T-helper 2 cell (primary cell): ENCODE data around the gene RPS2.
"Not testable (repeated sequence)": the region's sequence is repeated elsewhere in the genome, so short reads cannot be mapped to it uniquely, and the experiment has no call there.

Experiments used
- DNase-seq, 5 experiments: peaks; one replicate each; pipeline versions ENCODE4 v3.0.0 to v3.0.0-alpha.2; 2012 to 2022

RPS2 gene

GRCh38 chr16:1941162-1942046 lies 23.2 kb downstream of the RPS2 start:
- no peak for DNase-seq

DNA sequence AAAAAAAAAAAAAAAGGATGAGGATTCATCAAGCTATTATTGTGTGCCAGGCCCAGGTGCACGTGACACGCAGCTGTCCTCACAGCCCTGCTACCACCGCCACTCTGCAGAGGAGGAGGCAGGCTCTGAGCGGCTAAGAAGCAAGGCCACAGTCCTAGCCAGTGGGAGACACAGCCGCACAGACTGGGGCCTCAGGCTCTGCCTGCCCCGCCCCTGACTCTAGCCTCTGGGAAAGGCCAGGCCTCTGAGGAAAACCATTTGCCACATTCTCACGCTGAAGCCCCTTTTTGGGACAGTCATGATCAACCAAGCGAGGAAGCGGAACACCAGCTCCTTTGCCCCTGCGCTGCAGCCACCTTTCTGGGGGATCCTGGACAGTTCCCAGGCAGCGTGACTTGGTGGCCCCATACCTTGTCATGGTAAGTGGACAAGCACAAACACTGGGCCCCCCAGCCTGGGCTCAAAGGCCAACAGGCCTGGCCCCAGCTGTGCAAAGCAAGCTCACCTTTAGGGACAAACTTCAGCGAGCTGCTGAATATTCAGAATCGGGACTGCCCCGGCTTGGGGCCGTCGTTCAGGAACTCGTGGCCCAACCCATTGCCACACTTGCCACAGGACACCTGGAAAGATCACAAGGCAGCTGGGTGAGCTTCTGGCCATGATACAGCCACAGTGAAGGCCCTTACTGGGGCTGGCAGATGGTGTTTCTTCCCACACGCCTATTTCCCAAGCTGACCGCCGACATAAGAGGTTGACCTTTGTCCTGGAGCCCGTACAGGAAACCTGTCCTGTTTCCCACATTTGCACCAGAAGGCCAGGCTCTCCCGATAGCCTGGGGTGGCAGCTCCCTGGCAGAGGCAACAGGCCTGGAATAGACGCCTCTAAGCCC lies 24.1 kb downstream of the RPS2 start:
- DNase-seq: no peak

GRCh38 chr16:1939833-1940232 lies 24.8 kb downstream of the RPS2 start:
- not testable (repeated sequence) for DNase-seq

DNA sequence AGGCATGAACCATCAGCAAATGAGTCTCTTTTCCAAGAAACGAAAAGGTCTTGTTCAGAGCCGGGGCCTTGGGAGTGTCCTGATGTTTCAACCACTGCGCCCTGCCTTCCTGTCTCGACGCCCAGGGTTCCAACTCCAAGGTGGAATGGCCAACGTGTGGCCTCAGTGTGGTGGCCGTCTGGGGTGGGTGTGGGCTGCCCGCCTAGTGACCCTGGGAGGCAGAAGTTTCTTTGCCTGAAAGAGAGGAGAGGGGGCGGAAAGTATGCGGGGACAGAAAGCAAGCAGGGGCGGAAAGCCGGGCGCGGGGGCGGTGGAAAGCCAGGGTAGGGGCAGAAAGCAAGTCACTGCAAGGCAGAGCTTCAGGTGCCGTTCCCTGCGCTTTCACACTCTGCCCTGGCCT lies 25.7 kb downstream of the RPS2 start:
- DNase-seq: no peak

DNA sequence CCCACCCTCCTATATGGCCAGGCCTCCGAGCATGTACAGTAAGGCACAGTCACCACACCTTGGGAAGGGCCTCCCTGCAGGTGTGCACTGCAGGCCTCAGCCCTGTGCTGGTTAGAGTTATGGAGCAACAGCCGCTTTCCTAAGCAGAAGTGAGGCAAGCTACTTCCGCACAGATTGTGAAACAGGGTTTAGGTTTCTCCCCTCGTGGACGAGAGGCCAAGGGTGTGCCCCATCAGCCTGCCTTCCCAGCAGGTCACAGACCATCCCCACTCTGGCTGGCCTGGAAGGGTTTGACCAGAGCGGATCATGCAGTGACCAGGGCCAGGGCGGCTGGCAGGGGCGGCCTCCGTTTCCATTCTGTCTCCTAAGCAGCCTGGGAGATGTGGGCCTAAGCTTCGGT lies 26.3 kb downstream of the RPS2 start:
- DNase-seq: no peak

GRCh38 chr16:1936945-1937479 lies 27.6 kb downstream of the RPS2 start:
- DNase-seq: no peak

DNA sequence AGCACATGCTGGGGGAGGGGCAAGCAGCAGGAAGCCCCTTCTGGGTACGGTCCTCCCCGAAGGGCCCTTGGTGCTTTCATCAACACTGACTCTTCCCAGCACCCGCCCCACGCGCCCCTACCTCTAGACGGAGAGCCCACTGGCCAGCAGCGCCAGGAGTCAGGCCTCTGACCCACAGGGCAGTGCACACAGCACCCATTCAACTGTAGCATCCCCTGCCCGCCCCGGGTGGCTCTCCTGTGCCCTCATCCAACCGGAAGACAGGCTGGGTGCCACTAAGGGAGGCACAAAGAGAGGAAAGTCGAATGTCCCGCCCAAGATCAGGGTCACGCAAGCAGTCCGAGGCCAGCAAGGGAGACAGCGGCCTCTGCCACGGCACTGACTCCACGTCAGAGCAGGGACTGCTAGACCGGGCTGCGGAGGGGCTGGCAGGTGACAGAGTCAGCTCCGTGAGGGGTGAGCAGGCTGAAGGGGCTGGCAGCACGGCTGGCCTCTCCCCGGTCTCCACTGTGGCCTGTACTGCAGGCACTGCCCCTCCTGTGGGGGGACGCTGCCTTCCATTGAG lies 31.4 kb downstream of the RPS2 start:
- no peak for DNase-seq

GRCh38 chr16:1932050-1933028 lies 32.3 kb downstream of the RPS2 start:
- no peak for DNase-seq

DNA sequence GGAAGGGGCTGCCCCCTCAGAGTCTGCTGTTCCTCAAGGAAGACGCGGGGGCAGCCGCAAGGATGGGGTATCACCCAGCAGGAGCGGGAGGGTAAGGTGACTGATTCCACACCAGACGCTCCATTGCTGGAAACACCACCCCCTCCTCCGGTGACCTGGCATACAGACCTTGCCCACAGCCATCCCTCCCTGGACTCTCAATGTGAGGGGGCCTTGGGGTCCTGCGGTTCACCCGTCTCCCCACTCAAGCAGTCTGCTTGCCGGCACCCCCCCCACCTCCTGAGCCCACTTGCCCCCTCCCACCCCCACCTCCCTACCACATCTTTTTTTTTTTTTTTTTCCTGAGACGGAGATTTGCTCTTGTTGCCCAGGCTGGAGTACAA lies 34.3 kb downstream of the RPS2 start:
- DNase-seq: no peak

GRCh38 chr16:1929578-1930337 lies 34.9 kb downstream of the RPS2 start:
- DNase-seq: peak; percentile 84 to 94 (median 87)

- peak in 1 of 5 experiments; percentile 26 for DNase-seq
These were observed 35.5 kb downstream of the RPS2 start for GRCh38 chr16:1929105-1929504.

- DNase-seq: no peak
These were observed 38.4 kb downstream of the RPS2 start for GRCh38 chr16:1926271-1926670.

- no peak for DNase-seq
These were observed 40.5 kb downstream of the RPS2 start for GRCh38 chr16:1924095-1924494.

DNA sequence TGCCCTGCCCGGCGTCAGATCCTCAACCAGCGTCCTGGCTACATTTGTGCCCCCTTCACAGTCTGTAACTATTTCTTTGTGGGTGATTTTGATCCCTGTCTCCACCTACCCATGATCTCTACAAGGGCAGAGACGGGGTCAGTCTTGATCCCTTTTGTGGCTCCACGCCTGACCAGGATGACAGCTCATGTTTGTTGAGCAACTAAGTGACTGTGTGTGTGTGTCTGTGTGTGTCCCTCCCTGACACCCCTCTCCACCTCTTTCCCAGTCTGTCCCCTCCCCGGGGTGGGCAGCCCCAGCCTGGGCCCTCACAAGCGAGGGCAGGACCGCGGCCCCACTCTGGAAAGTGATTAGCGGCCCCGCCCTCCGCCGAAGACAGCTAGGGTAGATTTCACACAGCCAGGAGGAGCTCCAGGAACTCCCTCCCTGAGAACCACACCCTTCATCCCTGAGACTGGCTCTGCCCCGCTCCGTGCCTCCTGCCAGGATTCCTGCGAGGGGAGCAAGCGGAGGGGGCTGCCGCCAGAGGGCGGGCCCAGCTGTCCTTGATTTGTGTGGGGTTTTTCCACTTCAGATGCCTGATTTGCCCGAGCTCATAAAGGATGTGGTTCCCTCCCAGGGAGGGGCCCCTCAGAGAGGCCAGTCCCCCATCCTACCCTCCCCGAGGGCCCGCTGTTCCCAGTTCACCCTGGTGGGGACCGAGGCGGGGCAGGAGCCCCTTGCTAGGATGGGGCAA lies 41.2 kb downstream of the RPS2 start:
- DNase-seq: no peak

DNA sequence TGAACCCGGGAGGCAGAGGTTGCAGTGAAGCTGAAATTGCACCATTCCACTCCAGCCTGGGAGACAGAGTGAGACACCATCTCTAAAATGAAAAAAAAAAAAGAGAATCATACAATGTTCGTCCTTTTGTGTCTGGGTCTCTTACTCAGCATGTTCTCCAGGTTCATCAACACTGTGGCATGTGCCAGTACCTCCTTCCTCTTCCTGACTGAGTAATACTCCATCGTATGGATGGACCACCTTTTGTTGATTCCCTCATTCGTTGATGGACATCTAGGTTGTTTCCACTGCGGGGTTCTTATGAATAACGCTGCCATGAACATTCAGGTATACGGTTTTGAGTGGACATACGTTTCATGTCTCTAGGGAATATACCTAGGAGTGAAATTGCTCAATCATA lies 42.3 kb downstream of the RPS2 start:
- no peak for DNase-seq

DNA sequence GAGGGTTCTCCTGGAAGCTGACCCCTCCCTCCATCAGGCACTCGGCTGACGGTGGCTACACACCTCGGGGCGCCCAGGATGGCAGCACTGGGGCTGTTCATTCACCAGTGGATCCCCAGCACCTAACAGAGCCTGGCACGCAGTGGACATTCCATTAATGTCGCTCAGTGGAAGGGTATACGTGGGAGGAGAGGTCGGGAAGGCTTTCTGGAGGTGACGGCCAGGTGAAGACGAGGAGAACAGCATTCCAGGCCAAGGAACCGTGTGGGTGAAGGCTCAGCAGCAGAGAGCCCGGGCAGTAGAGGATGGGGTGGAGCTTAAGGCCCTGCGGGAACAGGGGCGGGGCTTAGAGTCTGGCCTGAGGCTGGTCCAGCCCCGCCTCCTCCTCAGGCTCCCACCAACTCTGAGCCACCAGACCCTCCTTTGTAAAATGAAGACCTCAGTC lies 43.9 kb downstream of the RPS2 start:
- no peak for DNase-seq

GRCh38 chr16:1920122-1920521 lies 44.5 kb downstream of the RPS2 start:
- not testable (repeated sequence) for DNase-seq

DNA sequence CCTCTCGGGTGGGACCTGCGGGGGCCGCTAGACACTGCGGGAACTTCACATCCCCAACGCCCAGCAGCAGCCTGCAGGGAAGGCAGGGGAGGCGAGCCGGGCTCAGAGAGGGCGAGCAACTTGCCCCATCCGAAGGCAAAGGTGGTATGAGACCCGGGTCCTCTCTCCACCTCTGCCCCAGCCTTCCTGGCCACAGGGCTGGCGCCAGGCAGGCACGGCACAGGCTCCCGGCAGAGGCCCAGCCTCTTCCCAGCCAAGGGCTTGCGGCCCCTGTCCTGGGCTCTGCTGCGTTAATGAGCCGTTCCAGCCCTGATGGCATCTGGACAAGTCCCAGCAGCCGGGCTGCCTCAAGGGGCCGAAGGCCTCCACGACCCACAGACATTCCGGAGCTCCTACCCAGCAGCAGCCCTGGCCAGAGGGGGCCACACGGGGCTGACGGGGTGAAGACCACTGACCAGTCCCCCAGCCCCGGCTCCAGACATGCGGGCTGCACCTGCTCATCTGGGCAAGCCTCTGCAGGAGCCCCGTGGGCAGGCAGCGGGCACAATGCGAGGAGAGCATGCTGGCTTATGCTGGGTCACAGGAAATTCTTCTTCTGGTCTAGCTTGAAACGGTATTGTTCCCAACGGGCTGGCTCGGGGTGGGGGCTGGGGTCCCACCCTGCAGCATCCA lies 45.2 kb downstream of the RPS2 start:
- no peak for DNase-seq
